ENCODE measurements around the gene CSNK1G3. TPM values are rescaled to one million over a fixed set of nuclear protein-coding genes. Genes with fewer than 3 reads are reported as not detected.

CSNK1G3 gene
- total RNA-seq, 2 donors from 2014 or later = 55.5 to 78.3 TPM

GRCh38 chr5:123610665-123611405 lies 98.9 kb downstream of the CSNK1G3 start:
- Histone ChIP-seq H3K36me3 (peaks cover 4% of the 10 kb centered on the region), H3K9ac (ENCODE audit: low read depth in 2 of 2, low read length in 2 of 2) (no peak overlapping the region), H3K4me3 (no peak overlapping the region), H3K9me3 (no peaks in the 10 kb centered on the region), H3K27ac (no peak overlapping the region), H3K4me1 (no peaks in the 10 kb centered on the region), H3K27me3 (no peaks in the 10 kb centered on the region)
- TF ChIP-seq, protein P1, sequence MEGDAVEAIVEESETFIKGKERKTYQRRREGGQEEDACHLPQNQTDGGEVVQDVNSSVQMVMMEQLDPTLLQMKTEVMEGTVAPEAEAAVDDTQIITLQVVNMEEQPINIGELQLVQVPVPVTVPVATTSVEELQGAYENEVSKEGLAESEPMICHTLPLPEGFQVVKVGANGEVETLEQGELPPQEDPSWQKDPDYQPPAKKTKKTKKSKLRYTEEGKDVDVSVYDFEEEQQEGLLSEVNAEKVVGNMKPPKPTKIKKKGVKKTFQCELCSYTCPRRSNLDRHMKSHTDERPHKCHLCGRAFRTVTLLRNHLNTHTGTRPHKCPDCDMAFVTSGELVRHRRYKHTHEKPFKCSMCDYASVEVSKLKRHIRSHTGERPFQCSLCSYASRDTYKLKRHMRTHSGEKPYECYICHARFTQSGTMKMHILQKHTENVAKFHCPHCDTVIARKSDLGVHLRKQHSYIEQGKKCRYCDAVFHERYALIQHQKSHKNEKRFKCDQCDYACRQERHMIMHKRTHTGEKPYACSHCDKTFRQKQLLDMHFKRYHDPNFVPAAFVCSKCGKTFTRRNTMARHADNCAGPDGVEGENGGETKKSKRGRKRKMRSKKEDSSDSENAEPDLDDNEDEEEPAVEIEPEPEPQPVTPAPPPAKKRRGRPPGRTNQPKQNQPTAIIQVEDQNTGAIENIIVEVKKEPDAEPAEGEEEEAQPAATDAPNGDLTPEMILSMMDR (IDR thresholded peaks at IDR 0.05) = peak; percentile 97
- intact Hi-C loops (cut with DNase I) = loop anchor here (10.0 kb wide), 1 partner anchor 1106 kb away; no protein-coding TSS in a partner anchor
- peak; percentile 36 for DNase-seq

DNA sequence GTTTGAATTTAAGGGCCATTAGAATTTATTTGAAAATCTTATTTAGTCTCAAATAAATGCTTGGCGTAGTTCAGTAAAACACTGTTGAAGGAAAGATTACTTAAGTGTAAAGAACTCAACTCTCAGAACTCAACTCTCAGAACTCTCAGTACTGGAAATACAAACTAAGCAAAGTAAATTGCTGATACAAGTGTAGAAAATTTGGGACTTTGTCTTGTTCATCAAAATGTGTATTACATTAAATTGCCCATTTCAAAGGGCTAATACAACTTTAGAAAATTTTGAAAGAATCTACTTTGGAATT lies 99.4 kb downstream of the CSNK1G3 start:
- Histone ChIP-seq H3K27ac (no peak overlapping the region), H3K9ac (ENCODE audit: low read depth in 2 of 2, low read length in 2 of 2) (no peak overlapping the region), H3K27me3 (no peaks in the 10 kb centered on the region), H3K4me1 (no peaks in the 10 kb centered on the region), H3K36me3 (peaks cover 4% of the 10 kb centered on the region), H3K9me3 (no peaks in the 10 kb centered on the region), H3K4me3 (no peak overlapping the region)
- intact Hi-C loops (cut with DNase I) = loop anchor here (10.0 kb wide), 1 partner anchor 1107 kb away; no protein-coding TSS in a partner anchor
- TF ChIP-seq, protein P1 (IDR thresholded peaks at IDR 0.05) = no peak
- DNase-seq = no peak

- H3K4me3 ChIP-seq = no peak overlapping the region
- no peak overlapping the region for H3K27ac ChIP-seq
- H3K36me3 ChIP-seq = peaks cover 4% of the 10 kb centered on the region
- intact Hi-C loops (cut with DNase I) = loop anchor here (10.0 kb wide), 1 partner anchor 1113 kb away; no protein-coding TSS in a partner anchor
- no peak for DNase-seq
- H3K9ac ChIP-seq (ENCODE audit: low read depth in 2 of 2, low read length in 2 of 2) = no peak overlapping the region
- H3K9me3 ChIP-seq = no peaks in the 10 kb centered on the region
- no peaks in the 10 kb centered on the region for H3K4me1 ChIP-seq
- TF ChIP-seq, protein P1 (IDR thresholded peaks at IDR 0.05) = no peak
- no peaks in the 10 kb centered on the region for H3K27me3 ChIP-seq
These were observed 105.6 kb downstream of the CSNK1G3 start for GRCh38 chr5:123617561-123617960.

DNA sequence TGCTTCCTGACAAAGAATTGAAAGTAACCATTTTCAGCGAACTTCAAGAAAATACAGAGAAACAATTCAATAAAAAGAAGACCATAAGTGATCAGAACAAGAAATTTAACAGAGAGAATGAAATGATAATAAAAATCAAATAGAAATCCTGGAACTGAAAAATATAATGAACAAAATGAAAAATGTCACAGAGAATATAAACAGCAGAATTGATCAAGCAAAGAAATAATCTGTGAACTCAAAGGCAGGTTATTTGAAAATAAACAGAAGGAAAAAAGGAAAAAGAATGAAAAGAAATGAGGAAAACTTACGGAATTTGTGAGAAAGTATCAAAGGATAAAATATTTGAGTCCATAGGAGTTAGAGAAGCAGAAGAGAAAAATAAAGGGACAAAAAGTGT lies 114.1 kb downstream of the CSNK1G3 start:
- intact Hi-C loops (cut with DNase I) = no loop called here
- no peaks in the 10 kb centered on the region for H3K27me3 ChIP-seq

DNA sequence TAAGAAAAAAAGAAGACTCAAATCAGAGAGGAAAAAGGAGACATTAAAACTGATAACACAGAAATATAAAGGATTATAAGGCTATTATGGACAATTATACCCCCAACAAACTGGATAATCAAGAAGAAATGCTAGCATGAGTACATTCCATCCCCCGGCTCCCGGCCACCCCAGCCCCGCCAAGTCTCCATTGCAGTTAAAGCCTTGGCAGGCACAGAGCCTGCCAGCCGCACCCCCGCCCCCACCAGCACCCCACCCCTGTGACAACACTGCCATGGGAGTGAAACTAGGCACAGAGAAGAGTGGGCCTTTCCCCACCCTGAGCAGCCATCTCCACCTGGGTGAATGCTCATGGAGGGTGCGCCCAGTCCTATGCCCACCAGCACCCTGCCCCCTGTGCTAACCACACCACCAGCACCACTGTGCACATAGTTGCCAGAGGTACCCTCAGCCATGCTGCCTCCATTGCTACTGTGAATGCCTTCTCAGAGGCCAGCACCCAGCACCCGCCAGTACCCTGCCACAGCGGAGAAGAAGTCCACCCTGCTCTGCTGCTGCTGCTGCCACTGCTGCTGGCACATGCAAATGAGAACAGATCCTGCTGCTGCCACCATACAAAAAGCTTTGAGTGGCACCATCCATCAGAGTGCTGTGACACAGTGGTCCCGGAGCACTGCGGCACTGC lies 117.0 kb downstream of the CSNK1G3 start:
- no peak overlapping the region for H3K4me3 ChIP-seq
- no peaks in the 10 kb centered on the region for H3K36me3 ChIP-seq
- H3K4me1 ChIP-seq = no peaks in the 10 kb centered on the region
- no peaks in the 10 kb centered on the region for H3K27me3 ChIP-seq
- H3K9me3 ChIP-seq = no peaks in the 10 kb centered on the region
- no peak for DNase-seq
- H3K9ac ChIP-seq (ENCODE audit: low read depth in 2 of 2, low read length in 2 of 2) = no peak overlapping the region
- no peak overlapping the region for H3K27ac ChIP-seq
- intact Hi-C loops (cut with DNase I) = no loop called here
- TF ChIP-seq, protein P1 (IDR thresholded peaks at IDR 0.05) = no peak

More for the DNA sequence above, 114.1 kb downstream of the CSNK1G3 start:
- Histone ChIP-seq H3K36me3 (no peaks in the 10 kb centered on the region), H3K9me3 (no peaks in the 10 kb centered on the region), H3K4me1 (no peaks in the 10 kb centered on the region), H3K4me3 (no peak overlapping the region), H3K9ac (ENCODE audit: low read depth in 2 of 2, low read length in 2 of 2) (no peak overlapping the region), H3K27ac (no peak overlapping the region)
- no peak for DNase-seq
- TF ChIP-seq, protein P1 (IDR thresholded peaks at IDR 0.05) = no peak

Data from colonic mucosa (tissue), 4 donors.